ENCODE results near the gene SMIM29. TPM values are rescaled to one million over a fixed set of nuclear protein-coding genes. Genes with fewer than 3 reads are reported as not detected.
A peak's percentile ranks its signal among the peaks of the same experiment; 100 is the strongest.

The SMIM29 gene
- total RNA-seq, 1 experiment from 2014 or later, result 5.4 TPM

DNA sequence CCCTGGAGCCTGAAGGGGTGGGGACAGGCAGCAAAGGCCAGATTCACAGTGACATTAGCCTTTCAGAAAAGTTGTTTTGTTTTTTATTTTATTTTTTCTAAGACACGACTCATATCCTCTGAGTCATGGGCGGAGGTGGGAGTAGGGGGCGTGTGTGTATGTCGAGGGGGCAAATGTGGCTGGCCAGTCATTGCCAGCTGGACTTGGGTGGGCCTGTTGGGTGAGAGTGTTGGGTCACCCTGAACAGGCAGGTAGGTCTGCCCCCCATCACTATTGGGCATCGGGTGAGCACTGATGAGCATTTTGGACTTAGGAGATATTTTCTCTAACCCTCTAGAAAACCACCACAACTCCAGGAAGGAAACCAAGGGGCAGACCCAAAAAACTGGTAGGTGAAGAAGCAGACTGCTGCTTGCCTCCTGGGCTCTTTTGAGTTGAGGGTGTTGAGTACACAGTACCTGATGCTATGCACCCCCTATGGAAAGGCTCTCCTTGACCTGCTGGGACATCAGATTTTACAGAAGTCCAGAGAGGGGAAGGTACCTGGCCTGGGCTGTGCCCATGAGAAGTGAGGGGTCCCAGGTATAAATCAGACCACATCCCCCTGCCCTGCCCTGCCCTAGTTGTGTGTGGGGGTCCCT, 5.6 kb downstream of the SMIM29 start:
- Histone ChIP-seq H2BK120ac (ENCODE audit: low read depth, low read length, poor library complexity, severe bottlenecking) (no peak overlapping the region), H2BK20ac (ENCODE audit: low read depth, low read length, poor library complexity, severe bottlenecking) (no peak overlapping the region), H3K23me2 (ENCODE audit: insufficient read length, low read depth, low read length, poor library complexity, severe bottlenecking) (peaks cover 4% of the 10 kb centered on the region), H3K4ac (ENCODE audit: low read depth, low read length) (no peak overlapping the region), H3K9me3 (ENCODE audit: control insufficient read depth, low read depth, low read length) (no peaks in the 10 kb centered on the region), H2BK15ac (ENCODE audit: low read depth, low read length) (no peak overlapping the region), H3K9ac (ENCODE audit: extremely low read depth, insufficient read length, low read length) (no peak overlapping the region), H4K20me1 (ENCODE audit: control insufficient read depth, insufficient read depth, insufficient read length) (no peaks in the 10 kb centered on the region), H3K4me2 (ENCODE audit: insufficient read depth, insufficient read length, low read length) (no peak overlapping the region), H3K27me3 (ENCODE audit: insufficient read depth, low read length) (no peaks in the 10 kb centered on the region), H3T11ph (ENCODE audit: low read length) (no peak overlapping the region), H3K14ac (ENCODE audit: insufficient read depth, low read length) (no peak overlapping the region), H4K5ac (ENCODE audit: insufficient read length, low read depth, low read length) (no peak overlapping the region), H4K91ac (ENCODE audit: insufficient read length, low read depth, low read length) (no peak overlapping the region), H2BK5ac (ENCODE audit: insufficient read length, low read length) (no peak overlapping the region), H3K79me1 (ENCODE audit: insufficient read depth, low read depth, low read length, poor library complexity, severe bottlenecking) (peaks cover 9% of the 10 kb centered on the region), H3K18ac (ENCODE audit: insufficient read length, low read depth, low read length) (no peak overlapping the region), H3K23ac (ENCODE audit: insufficient read length, low read depth, low read length) (no peak overlapping the region), H2AK5ac (ENCODE audit: insufficient read length, low read length) (no peak overlapping the region), H3K27ac (ENCODE audit: insufficient read length, low read depth, low read length) (no peak overlapping the region), H3K79me2 (ENCODE audit: insufficient read depth, low read length) (peaks cover 28% of the 10 kb centered on the region; the same call in 1 of the 2 replicates), H2BK12ac (ENCODE audit: insufficient read length, low read depth, low read length) (no peak overlapping the region), H2AFZ (ENCODE audit: low read length) (no peak overlapping the region), H4K8ac (replicated peaks; ENCODE audit: insufficient read length, low read depth, low read length) (no peak overlapping the region), H3K4me1 (ENCODE audit: insufficient read depth, low read length) (peaks cover 6% of the 10 kb centered on the region), H3K56ac (ENCODE audit: insufficient read length, low read depth, low read length) (no peak overlapping the region)
- H3K4me1 Mint-ChIP-seq, result peaks cover 62 to 82% of the 10 kb centered on the region in 2 experiments
- no peaks in the 10 kb centered on the region; a peak in 1 of 5 replicates for H3K9me3 Mint-ChIP-seq
- peak overlapping the region in 1 of 2 experiments; percentile 53; a peak in 3 of 5 replicates for H3K4me3 Mint-ChIP-seq
- WGBS (ENCODE audit: extremely low coverage, insufficient read length, low lambda C conversion rate), result no CpG with 5 or more reads among the region's 5 CpGs
- H3K36me3 Mint-ChIP-seq (ENCODE audit: insufficient read depth in 1 of 3, low read depth in 3 of 3), result peaks cover 59 to 80% (median 70%) of the 10 kb centered on the region in 3 experiments
- peak overlapping the region in 2 of 3 experiments; percentile 53 to 95; a peak in 4 of 7 replicates for H3K27ac Mint-ChIP-seq
- no peak for DNase-seq
- TF ChIP-seq, protein P1, sequence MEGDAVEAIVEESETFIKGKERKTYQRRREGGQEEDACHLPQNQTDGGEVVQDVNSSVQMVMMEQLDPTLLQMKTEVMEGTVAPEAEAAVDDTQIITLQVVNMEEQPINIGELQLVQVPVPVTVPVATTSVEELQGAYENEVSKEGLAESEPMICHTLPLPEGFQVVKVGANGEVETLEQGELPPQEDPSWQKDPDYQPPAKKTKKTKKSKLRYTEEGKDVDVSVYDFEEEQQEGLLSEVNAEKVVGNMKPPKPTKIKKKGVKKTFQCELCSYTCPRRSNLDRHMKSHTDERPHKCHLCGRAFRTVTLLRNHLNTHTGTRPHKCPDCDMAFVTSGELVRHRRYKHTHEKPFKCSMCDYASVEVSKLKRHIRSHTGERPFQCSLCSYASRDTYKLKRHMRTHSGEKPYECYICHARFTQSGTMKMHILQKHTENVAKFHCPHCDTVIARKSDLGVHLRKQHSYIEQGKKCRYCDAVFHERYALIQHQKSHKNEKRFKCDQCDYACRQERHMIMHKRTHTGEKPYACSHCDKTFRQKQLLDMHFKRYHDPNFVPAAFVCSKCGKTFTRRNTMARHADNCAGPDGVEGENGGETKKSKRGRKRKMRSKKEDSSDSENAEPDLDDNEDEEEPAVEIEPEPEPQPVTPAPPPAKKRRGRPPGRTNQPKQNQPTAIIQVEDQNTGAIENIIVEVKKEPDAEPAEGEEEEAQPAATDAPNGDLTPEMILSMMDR (conservative IDR thresholded peaks at IDR 0.05), result no peak
- peaks cover 5% of the 10 kb centered on the region; the same call in 1 of the 2 replicates for H3K27me3 Mint-ChIP-seq (ENCODE audit: low read depth)
